Neural cell (in vitro differentiated cells): ENCODE data around the gene SKP1.

Source experiments
- CTCF ChIP-seq: fragments of 450-650 bp; IDR thresholded peaks from 2 replicates; pipeline ENCODE4 v1.5.1; 2014; ENCODE audit warnings: antibody characterized with exemption, mild to moderate bottlenecking, moderate library complexity; ENCODE audit not compliant: poor library complexity, severe bottlenecking
- EZH2 ChIP-seq: fragments of 200-600, 300-800 bp; shearing (Covaris generic), sonication (generic); IDR thresholded peaks from 2 replicates; pipeline ENCODE4 v1.6.1; 2014; ENCODE audit warnings: antibody characterized with exemption, low read length, borderline replicate concordance, mild to moderate bottlenecking; ENCODE audit not compliant: insufficient read depth, poor library complexity, severe bottlenecking
- POLR2AphosphoS5 ChIP-seq: IDR thresholded peaks from 2 replicates; pipeline ENCODE4 v1.6.1; 2012
- SMC3 ChIP-seq: fragments of 450-650 bp; conservative IDR thresholded peaks from 2 replicates; pipeline ENCODE4 v1.6.1; 2014; ENCODE audit warnings: antibody characterized with exemption, mild to moderate bottlenecking, moderate library complexity; ENCODE audit not compliant: poor library complexity
- TF ChIP-seq, protein P1 (sequence below): IDR thresholded peaks from 2 replicates; pipeline ENCODE4 v1.6.1; 2012; ENCODE audit warnings: borderline replicate concordance

DNA sequence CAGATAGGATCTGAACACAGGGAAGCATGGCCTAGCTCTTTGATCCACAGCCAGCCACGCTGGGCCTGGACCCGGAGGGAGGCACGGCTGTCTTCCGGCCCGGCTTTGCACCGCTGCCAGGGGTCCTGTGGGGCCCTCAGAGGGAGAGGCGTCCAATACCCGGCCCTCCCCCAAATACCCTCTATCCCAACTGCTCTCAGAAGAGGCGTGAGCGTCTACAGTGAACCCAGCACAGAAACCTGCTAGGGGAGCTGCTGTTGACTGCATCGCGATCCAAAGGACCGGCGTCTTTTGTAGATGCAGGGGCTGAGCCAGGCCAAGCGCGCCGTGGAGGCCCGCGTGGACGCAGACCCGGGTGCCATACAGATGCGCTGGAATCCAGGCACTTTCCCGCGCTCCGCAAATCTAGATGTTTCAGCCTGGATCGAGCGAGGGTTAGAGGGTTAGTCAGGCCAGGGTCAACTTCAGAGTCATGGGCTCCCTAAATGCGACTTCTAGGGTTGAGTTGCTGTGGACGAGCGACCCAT lies 63.3 kb downstream of the SKP1 start:
- no peak for TF ChIP-seq POLR2AphosphoS5
- TF ChIP-seq CTCF, result no peak
- TF ChIP-seq EZH2, result no peak
- TF ChIP-seq, protein P1, sequence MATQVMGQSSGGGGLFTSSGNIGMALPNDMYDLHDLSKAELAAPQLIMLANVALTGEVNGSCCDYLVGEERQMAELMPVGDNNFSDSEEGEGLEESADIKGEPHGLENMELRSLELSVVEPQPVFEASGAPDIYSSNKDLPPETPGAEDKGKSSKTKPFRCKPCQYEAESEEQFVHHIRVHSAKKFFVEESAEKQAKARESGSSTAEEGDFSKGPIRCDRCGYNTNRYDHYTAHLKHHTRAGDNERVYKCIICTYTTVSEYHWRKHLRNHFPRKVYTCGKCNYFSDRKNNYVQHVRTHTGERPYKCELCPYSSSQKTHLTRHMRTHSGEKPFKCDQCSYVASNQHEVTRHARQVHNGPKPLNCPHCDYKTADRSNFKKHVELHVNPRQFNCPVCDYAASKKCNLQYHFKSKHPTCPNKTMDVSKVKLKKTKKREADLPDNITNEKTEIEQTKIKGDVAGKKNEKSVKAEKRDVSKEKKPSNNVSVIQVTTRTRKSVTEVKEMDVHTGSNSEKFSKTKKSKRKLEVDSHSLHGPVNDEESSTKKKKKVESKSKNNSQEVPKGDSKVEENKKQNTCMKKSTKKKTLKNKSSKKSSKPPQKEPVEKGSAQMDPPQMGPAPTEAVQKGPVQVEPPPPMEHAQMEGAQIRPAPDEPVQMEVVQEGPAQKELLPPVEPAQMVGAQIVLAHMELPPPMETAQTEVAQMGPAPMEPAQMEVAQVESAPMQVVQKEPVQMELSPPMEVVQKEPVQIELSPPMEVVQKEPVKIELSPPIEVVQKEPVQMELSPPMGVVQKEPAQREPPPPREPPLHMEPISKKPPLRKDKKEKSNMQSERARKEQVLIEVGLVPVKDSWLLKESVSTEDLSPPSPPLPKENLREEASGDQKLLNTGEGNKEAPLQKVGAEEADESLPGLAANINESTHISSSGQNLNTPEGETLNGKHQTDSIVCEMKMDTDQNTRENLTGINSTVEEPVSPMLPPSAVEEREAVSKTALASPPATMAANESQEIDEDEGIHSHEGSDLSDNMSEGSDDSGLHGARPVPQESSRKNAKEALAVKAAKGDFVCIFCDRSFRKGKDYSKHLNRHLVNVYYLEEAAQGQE, result no peak
- no peak for TF ChIP-seq SMC3
